A673 (cell line): ENCODE measurements around the gene ASB9. TPM values are rescaled to one million over a fixed set of nuclear protein-coding genes. Genes with fewer than 3 reads are reported as not detected.

Experiments
- BruUV-seq: library from RNA; stranded (reverse); fragments of 400-500 nt; replicated peaks from 2 replicates; lab custom pipeline; 2021; lab: Mats Ljungman, UMichigan
- CTCF ChIA-PET: fragments of 300-600 bp; sonication (Branson Sonifier 250); formaldehyde crosslinking; loops from one replicate; lab custom pipeline; 2022; ENCODE audit warnings: antibody characterized with exemption; lab: Charles Lee
- POLR2A ChIA-PET: fragments of 300-600 bp; sonication (Branson Sonifier 250); formaldehyde crosslinking; loops from one replicate; lab custom pipeline; 2022; ENCODE audit warnings: antibody characterized with exemption; ENCODE audit not compliant: low non-redundant PET; lab: Charles Lee
- DNase-seq: peaks from one replicate; pipeline ENCODE4 v3.0.0-alpha.2; 2015; ENCODE audit warnings: low spot score
- H3K27ac ChIP-seq: fragments of 200-600 bp; sonication (generic); 2 replicates; pipeline ENCODE4 v1.5.1; 2016; ENCODE audit warnings: mixed run types, low read depth, mild to moderate bottlenecking, mixed read lengths, antibody characterized with exemption, low read length; ENCODE audit not compliant: poor library complexity, severe bottlenecking
- H3K27me3 ChIP-seq: fragments of 200-600 bp; sonication (generic); replicated peaks from 2 replicates; pipeline ENCODE4 v1.6.1; 2017; ENCODE audit warnings: mixed run types, low read depth, mild to moderate bottlenecking, mixed read lengths, antibody characterized with exemption, low read length; ENCODE audit not compliant: insufficient read depth, poor library complexity
- H3K36me3 ChIP-seq: fragments of 200-600 bp; sonication (generic); 2 replicates; pipeline ENCODE4 v1.6.1; 2016; ENCODE audit warnings: mixed run types, mild to moderate bottlenecking, mixed read lengths, antibody characterized with exemption, low read length; ENCODE audit not compliant: insufficient read depth, poor library complexity, severe bottlenecking
- H3K4me1 ChIP-seq: fragments of 200-600 bp; sonication (generic); 2 replicates; pipeline ENCODE4 v1.6.1; 2017; ENCODE audit warnings: mixed run types, mild to moderate bottlenecking, mixed read lengths, antibody characterized with exemption, low read length; ENCODE audit not compliant: insufficient read depth, poor library complexity, severe bottlenecking
- H3K4me3 ChIP-seq: fragments of 200-600 bp; sonication (generic); 2 replicates; pipeline ENCODE4 v1.5.1; 2016; ENCODE audit warnings: low read depth, mixed run types, mild to moderate bottlenecking, mixed read lengths, low read length; ENCODE audit not compliant: poor library complexity, severe bottlenecking
- H3K9me3 ChIP-seq: fragments of 200-600 bp; sonication (generic); 2 replicates; pipeline ENCODE4 v1.6.1; 2016; ENCODE audit warnings: mixed run types, low read depth, mild to moderate bottlenecking, mixed read lengths, antibody characterized with exemption, low read length; ENCODE audit not compliant: poor library complexity, severe bottlenecking
- CTCF ChIP-seq: fragments of 300-800, 200-600 bp; sonication (generic); conservative IDR thresholded peaks from 2 replicates; pipeline ENCODE4 v1.5.1; 2017; ENCODE audit warnings: low read depth, mild to moderate bottlenecking, antibody characterized with exemption, low read length, moderate library complexity, mixed read lengths
- EZH2 ChIP-seq: fragments of 200-600 bp; sonication (generic); IDR thresholded peaks from 2 replicates; pipeline ENCODE4 v1.6.1; 2017; ENCODE audit warnings: borderline replicate concordance, low read depth, mild to moderate bottlenecking, mixed read lengths, antibody characterized with exemption, low read length; ENCODE audit not compliant: poor library complexity, severe bottlenecking
- intact Hi-C: fragments of 100-400 bp; cut with micrococcal nuclease; formaldehyde crosslinking; loops from one replicate; pipeline ENCODE4 v1.10.0; 2022; ENCODE audit not compliant: unreplicated experiment
- total RNA-seq: library from RNA; stranded (reverse); gene quantifications from 2 replicates; pipeline ENCODE4 v1.2.3, GENCODE V29; 2021

ASB9 gene
- total RNA-seq, 1 experiment from 2014 or later = not detected

GRCh38 chrX:15194146-15194545 is 75.7 kb downstream of the ASB9 start:
- BruUV-seq = no TSS peak
- no peak for DNase-seq
- ChIA-PET CTCF (no interaction called here), POLR2A (no interaction called here)
- H3K27ac ChIP-seq = no peak overlapping the region
- no peak overlapping the region for H3K4me3 ChIP-seq
- H3K4me1 ChIP-seq = no peaks in the 10 kb centered on the region
- no peaks in the 10 kb centered on the region for H3K36me3 ChIP-seq
- intact Hi-C loops = no loop called here
- H3K9me3 ChIP-seq = no peaks in the 10 kb centered on the region
- TF ChIP-seq EZH2 = no peak
- no peak for TF ChIP-seq CTCF
- peaks cover 7% of the 10 kb centered on the region for H3K27me3 ChIP-seq

Other genes starting within 250 kb of the ASB9 start
- 0.44 and 0.62 TPM in 2 replicates for gene ASB11, start 45.6 kb upstream of the ASB9 start, total RNA-seq
- 16.8 and 17.4 TPM in 2 replicates for gene PIGA, start 65.4 kb upstream of the ASB9 start, total RNA-seq
- 0.62 and 0.90 TPM in 2 replicates for gene VEGFD, start 114.3 kb upstream of the ASB9 start, total RNA-seq
- gene PIR, start 223.2 kb upstream of the ASB9 start, total RNA-seq = 58.0 and 74.2 TPM in 2 replicates
- not detected in 2 replicates for gene BMX, start 230.7 kb upstream of the ASB9 start, total RNA-seq